Nephron progenitor cell (in vitro differentiated cells): ENCODE measurements around the gene FLRT3.
A peak's percentile ranks its signal among the peaks of the same experiment; 100 is the strongest.

ENCODE experiments used
- DNase-seq: peaks from one replicate; pipeline ENCODE4 v3.0.0; 2021
- H3K27ac Mint-ChIP-seq: 2 replicates; pipeline ENCODE4 v1.8.0; 2021; ENCODE audit warnings: mild to moderate bottlenecking, moderate library complexity, mixed read lengths
- H3K27me3 Mint-ChIP-seq: 2 replicates; pipeline ENCODE4 v1.8.0; 2021; ENCODE audit warnings: mild to moderate bottlenecking, low read depth, mixed read lengths; ENCODE audit not compliant: poor library complexity
- H3K36me3 Mint-ChIP-seq: 2 replicates; pipeline ENCODE4 v1.8.0; 2021; ENCODE audit warnings: low read depth, mixed read lengths
- H3K4me1 Mint-ChIP-seq: 2 replicates; pipeline ENCODE4 v1.8.0; 2021; ENCODE audit warnings: mixed read lengths
- H3K4me3 Mint-ChIP-seq: 2 replicates; pipeline ENCODE4 v1.8.0; 2021; ENCODE audit warnings: mild to moderate bottlenecking, moderate library complexity, mixed read lengths
- H3K9me3 Mint-ChIP-seq: 2 replicates; pipeline ENCODE4 v1.8.0; 2021; ENCODE audit warnings: mild to moderate bottlenecking, moderate library complexity, mixed read lengths
- CTCF ChIP-seq: fragments of 200-600 bp; sonication (generic); IDR thresholded peaks from 2 replicates; pipeline ENCODE4 v1.5.0; 2021; ENCODE audit warnings: antibody characterized with exemption

Gene FLRT3

GRCh38 chr20:14344746-14345145, 7.3 kb upstream of the FLRT3 start:
- Mint-ChIP-seq H3K36me3 (no peaks in the 10 kb centered on the region), H3K4me1 (no peaks in the 10 kb centered on the region), H3K27ac (no peak overlapping the region), H3K27me3 (peaks cover 3% of the 10 kb centered on the region), H3K4me3 (no peak overlapping the region), H3K9me3 (no peaks in the 10 kb centered on the region)
- DNase-seq: no peak
- no peak for TF ChIP-seq CTCF

- no peak for DNase-seq
- H3K27ac Mint-ChIP-seq: no peak overlapping the region
These were observed 6.2 kb upstream of the FLRT3 start for GRCh38 chr20:14343491-14344065.

DNA sequence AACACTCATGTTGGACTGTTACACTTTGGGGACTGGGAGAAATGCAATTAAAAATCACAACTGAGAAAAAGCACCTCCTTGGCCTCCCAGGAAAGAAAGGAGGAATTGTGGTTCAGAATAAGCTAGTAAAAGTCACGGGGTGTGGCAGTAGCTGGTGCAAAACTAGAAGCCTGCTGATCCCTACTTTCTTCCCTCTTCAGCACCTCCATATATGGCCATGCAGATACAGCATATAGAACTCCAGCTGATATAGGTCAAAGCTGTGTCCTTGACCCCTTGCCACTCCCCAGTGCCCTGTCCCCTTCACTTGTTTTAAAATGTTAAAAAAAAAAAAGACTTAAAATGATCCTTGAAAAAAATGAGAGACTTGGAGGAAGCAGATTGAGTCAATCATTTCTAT, 5.5 kb upstream of the FLRT3 start:
- Mint-ChIP-seq H3K36me3 (no peaks in the 10 kb centered on the region), H3K27me3 (peaks cover 3% of the 10 kb centered on the region), H3K9me3 (no peaks in the 10 kb centered on the region), H3K4me3 (no peak overlapping the region), H3K4me1 (no peaks in the 10 kb centered on the region), H3K27ac (no peak overlapping the region)
- TF ChIP-seq CTCF: no peak
- DNase-seq: no peak

More at GRCh38 chr20:14343491-14344065, 6.2 kb upstream of the FLRT3 start:
- peaks cover 3% of the 10 kb centered on the region for H3K27me3 Mint-ChIP-seq
- H3K9me3 Mint-ChIP-seq: no peaks in the 10 kb centered on the region
- no peaks in the 10 kb centered on the region for H3K4me1 Mint-ChIP-seq
- no peak for TF ChIP-seq CTCF
- no peaks in the 10 kb centered on the region for H3K36me3 Mint-ChIP-seq
- no peak overlapping the region for H3K4me3 Mint-ChIP-seq

DNA sequence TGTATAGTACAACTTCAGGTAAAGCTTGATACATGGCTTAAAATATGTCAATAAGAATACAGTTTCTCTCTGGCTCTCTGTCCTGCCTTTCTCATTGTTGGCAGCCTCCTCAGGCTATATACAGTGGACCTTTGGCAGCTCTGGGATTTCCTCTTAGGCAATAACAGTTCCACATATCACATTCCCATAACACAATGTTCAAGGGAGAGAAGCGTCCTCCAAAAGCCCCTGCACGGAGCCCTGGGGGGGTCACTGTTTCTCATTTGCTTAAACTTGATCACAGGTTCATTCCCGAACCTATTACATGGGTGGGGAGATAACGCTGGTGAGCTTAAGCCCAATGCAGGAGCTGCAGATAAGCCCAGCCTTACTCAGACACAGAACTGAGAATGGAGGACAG, 4.4 kb upstream of the FLRT3 start:
- Mint-ChIP-seq H3K36me3 (no peaks in the 10 kb centered on the region), H3K27ac (no peak overlapping the region), H3K4me1 (no peaks in the 10 kb centered on the region), H3K27me3 (peaks cover 3% of the 10 kb centered on the region), H3K9me3 (no peaks in the 10 kb centered on the region), H3K4me3 (no peak overlapping the region)
- no peak for TF ChIP-seq CTCF
- no peak for DNase-seq

GRCh38 chr20:14336686-14337085, 726 bp downstream of the FLRT3 start:
- peak overlapping the region; percentile 95 for H3K27ac Mint-ChIP-seq
- no peaks in the 10 kb centered on the region for H3K9me3 Mint-ChIP-seq
- H3K27me3 Mint-ChIP-seq: peaks cover 3% of the 10 kb centered on the region
- no peak for TF ChIP-seq CTCF
- peak overlapping the region; percentile 91 for H3K4me3 Mint-ChIP-seq
- H3K4me1 Mint-ChIP-seq: peaks cover 42% of the 10 kb centered on the region
- H3K36me3 Mint-ChIP-seq: no peaks in the 10 kb centered on the region
- DNase-seq: peak; percentile 8

DNA sequence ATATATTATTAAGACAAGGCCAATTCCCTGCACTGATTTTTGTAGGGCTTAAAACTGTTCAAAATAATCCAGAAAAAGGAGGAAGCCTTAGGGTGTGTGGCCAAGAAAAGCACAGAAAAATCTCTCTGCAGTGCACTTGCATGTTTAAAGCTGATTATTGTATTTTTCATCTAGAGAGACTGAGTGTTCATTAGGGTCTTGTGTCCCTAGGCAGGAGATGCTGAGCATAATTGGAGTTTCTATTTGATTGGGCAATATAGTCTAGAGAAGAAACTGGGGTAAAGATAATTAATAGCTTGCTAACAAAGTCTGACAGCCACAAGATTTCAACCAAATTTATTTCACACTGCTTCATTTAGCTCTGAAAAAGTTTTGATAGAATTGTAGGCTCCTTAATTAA, 2.4 kb downstream of the FLRT3 start:
- no peak for DNase-seq
- H3K27me3 Mint-ChIP-seq: peaks cover 3% of the 10 kb centered on the region
- H3K36me3 Mint-ChIP-seq: peaks cover 4% of the 10 kb centered on the region
- TF ChIP-seq CTCF: no peak
- peak overlapping the region; percentile 35 for H3K27ac Mint-ChIP-seq
- peaks cover 57% of the 10 kb centered on the region for H3K4me1 Mint-ChIP-seq
- H3K4me3 Mint-ChIP-seq: peak overlapping the region; percentile 91
- H3K9me3 Mint-ChIP-seq: no peaks in the 10 kb centered on the region
